ENCODE results near the gene MAST4. TPM values are rescaled to one million over a fixed set of nuclear protein-coding genes. Genes with fewer than 3 reads are reported as not detected.

MAST4 gene
- total RNA-seq, 1 donor from 2014 or later, result 52.6 TPM

GRCh38 chr5:66939094-66939493 is 342.9 kb downstream of the MAST4 start:
- no peak for TF ChIP-seq CTCF (IDR thresholded peaks at IDR 0.05)
- intact Hi-C loops (cut with DNase I), result no loop called here
- Histone ChIP-seq H3K36me3 (no peaks in the 10 kb centered on the region), H3K4me3 (no peak overlapping the region), H3K27ac (no peak overlapping the region), H3K27me3 (no peaks in the 10 kb centered on the region), H3K9me3 (no peaks in the 10 kb centered on the region), H3K4me1 (no peaks in the 10 kb centered on the region)
- no peak for DNase-seq
- ATAC-seq, result no peak

GRCh38 chr5:66945389-66946349 is 349.5 kb downstream of the MAST4 start:
- no peak for ATAC-seq

GRCh38 chr5:66947458-66947857 is 351.3 kb downstream of the MAST4 start:
- H3K4me1 ChIP-seq, result no peaks in the 10 kb centered on the region
- H3K27me3 ChIP-seq, result no peaks in the 10 kb centered on the region
- H3K27ac ChIP-seq, result no peak overlapping the region
- intact Hi-C loops (cut with DNase I), result no loop called here
- ATAC-seq (no peak), DNase-seq (no peak)
- TF ChIP-seq CTCF (IDR thresholded peaks at IDR 0.05), result no peak
- H3K9me3 ChIP-seq, result no peaks in the 10 kb centered on the region
- no peak overlapping the region for H3K4me3 ChIP-seq
- no peaks in the 10 kb centered on the region for H3K36me3 ChIP-seq

More at GRCh38 chr5:66945389-66946349, 349.5 kb downstream of the MAST4 start:
- TF ChIP-seq CTCF (IDR thresholded peaks at IDR 0.05), result no peak
- Histone ChIP-seq H3K4me3 (no peak overlapping the region), H3K36me3 (no peaks in the 10 kb centered on the region), H3K27me3 (no peaks in the 10 kb centered on the region), H3K9me3 (no peaks in the 10 kb centered on the region), H3K27ac (no peak overlapping the region), H3K4me1 (no peaks in the 10 kb centered on the region)
- DNase-seq, result no peak
- intact Hi-C loops (cut with DNase I), result no loop called here

- H3K27me3 ChIP-seq, result no peaks in the 10 kb centered on the region
- DNase-seq, result no peak
- no peak for ATAC-seq
- no peaks in the 10 kb centered on the region for H3K36me3 ChIP-seq
- no peaks in the 10 kb centered on the region for H3K9me3 ChIP-seq
- intact Hi-C loops (cut with DNase I), result no loop called here
- H3K4me1 ChIP-seq, result no peaks in the 10 kb centered on the region
- no peak overlapping the region for H3K4me3 ChIP-seq
- no peak overlapping the region for H3K27ac ChIP-seq
- no peak for TF ChIP-seq CTCF (IDR thresholded peaks at IDR 0.05)
Measured at GRCh38 chr5:66949066-66949465, 352.9 kb downstream of the MAST4 start.

- no peak for TF ChIP-seq CTCF (IDR thresholded peaks at IDR 0.05)
- Histone ChIP-seq H3K27me3 (no peaks in the 10 kb centered on the region), H3K4me1 (no peaks in the 10 kb centered on the region), H3K9me3 (no peaks in the 10 kb centered on the region), H3K36me3 (no peaks in the 10 kb centered on the region), H3K4me3 (no peak overlapping the region), H3K27ac (no peak overlapping the region)
- intact Hi-C loops (cut with DNase I), result no loop called here
- ATAC-seq (no peak), DNase-seq (no peak)
Measured at GRCh38 chr5:66952153-66952552, 356.0 kb downstream of the MAST4 start.
